ENCODE results near the gene SERINC3.

DNA sequence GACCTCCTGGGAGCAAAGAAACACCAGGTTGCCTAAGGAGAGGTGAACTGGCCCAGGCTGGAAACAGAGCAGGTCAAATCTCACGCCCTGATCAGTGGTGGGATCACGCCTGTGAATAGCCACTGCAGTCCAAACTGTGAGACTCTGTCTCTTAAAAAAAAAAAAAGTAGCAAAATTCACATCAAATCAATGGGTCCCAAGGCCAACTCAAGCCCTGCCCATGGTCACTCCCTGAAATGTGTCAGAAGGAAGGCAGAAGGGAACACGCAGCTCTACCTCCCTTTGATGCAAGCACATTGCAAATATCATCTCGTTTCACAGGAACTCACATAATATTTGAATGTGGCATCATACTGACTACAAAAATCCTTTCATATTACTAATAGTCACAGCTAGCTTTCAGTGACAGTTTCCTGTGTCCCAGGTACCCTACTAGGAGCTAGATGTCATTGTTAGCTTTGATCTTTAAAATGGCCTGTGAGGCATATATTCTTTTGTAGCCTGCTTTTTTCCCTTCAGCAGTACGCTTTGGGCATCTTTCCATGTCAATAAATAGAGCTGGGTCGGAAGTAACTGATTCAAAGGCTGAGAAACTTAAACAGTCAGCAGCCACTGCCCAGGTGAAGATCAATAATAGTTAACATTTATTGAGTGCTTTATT, 60.6 kb downstream of the SERINC3 start:
- TF ChIP-seq YY1 (IDR thresholded peaks at IDR 0.05; ENCODE audit: insufficient read depth, insufficient read length) (no peak), ZNF274 (IDR thresholded peaks at IDR 0.05; ENCODE audit: low read depth, low read length) (no peak), SUZ12 (IDR thresholded peaks at IDR 0.05; ENCODE audit: extremely low read depth, insufficient read depth, insufficient read length) (no peak)
